NCI-H128 (cell line): ENCODE results near the gene SPATS2L.

Experiments
- DNase-seq: peaks from one replicate; lab custom pipeline; 2025; ENCODE audit not compliant: unreplicated experiment; lab: John Stamatoyannopoulos, UW

The SPATS2L gene

GRCh38 chr2:200373973-200374416, 67.5 kb downstream of the SPATS2L start:
- DNase-seq, result no peak

GRCh38 chr2:200376513-200377354, 70.2 kb downstream of the SPATS2L start:
- DNase-seq, result no peak

GRCh38 chr2:200377355-200378336, 71.2 kb downstream of the SPATS2L start:
- DNase-seq, result no peak

GRCh38 chr2:200378652-200379290, 72.3 kb downstream of the SPATS2L start:
- DNase-seq, result no peak

- DNase-seq, result no peak
These were observed 73.1 kb downstream of the SPATS2L start for GRCh38 chr2:200379481-200380090.

GRCh38 chr2:200380091-200380561, 73.6 kb downstream of the SPATS2L start:
- DNase-seq, result no peak

- DNase-seq, result no peak
These were observed 74.5 kb downstream of the SPATS2L start for GRCh38 chr2:200380833-200381542.

GRCh38 chr2:200382874-200383273, 76.4 kb downstream of the SPATS2L start:
- DNase-seq, result no peak

- no peak for DNase-seq
These were observed 77.1 kb downstream of the SPATS2L start for GRCh38 chr2:200383380-200384110.

- DNase-seq, result no peak
These were observed 78.7 kb downstream of the SPATS2L start for GRCh38 chr2:200385063-200385635.

GRCh38 chr2:200393191-200393590, 86.7 kb downstream of the SPATS2L start:
- DNase-seq, result no peak

- no peak for DNase-seq
These were observed 87.6 kb downstream of the SPATS2L start for GRCh38 chr2:200394045-200394444.

GRCh38 chr2:200396781-200397242, 90.3 kb downstream of the SPATS2L start:
- DNase-seq, result no peak

- DNase-seq, result no peak
These were observed 91.3 kb downstream of the SPATS2L start for GRCh38 chr2:200397785-200398184.

GRCh38 chr2:200399046-200399445, 92.6 kb downstream of the SPATS2L start:
- no peak for DNase-seq

GRCh38 chr2:200399636-200400035, 93.1 kb downstream of the SPATS2L start:
- no peak for DNase-seq

GRCh38 chr2:200403814-200404213, 97.3 kb downstream of the SPATS2L start:
- DNase-seq, result no peak

- DNase-seq, result no peak
These were observed 98.1 kb downstream of the SPATS2L start for GRCh38 chr2:200404615-200405014.
